Measurements from ENCODE around the gene PLD1.

The PLD1 gene

GRCh38 chr3:171839270-171839669, 29.0 kb upstream of the PLD1 start:
- DNase-seq = no peak

DNA sequence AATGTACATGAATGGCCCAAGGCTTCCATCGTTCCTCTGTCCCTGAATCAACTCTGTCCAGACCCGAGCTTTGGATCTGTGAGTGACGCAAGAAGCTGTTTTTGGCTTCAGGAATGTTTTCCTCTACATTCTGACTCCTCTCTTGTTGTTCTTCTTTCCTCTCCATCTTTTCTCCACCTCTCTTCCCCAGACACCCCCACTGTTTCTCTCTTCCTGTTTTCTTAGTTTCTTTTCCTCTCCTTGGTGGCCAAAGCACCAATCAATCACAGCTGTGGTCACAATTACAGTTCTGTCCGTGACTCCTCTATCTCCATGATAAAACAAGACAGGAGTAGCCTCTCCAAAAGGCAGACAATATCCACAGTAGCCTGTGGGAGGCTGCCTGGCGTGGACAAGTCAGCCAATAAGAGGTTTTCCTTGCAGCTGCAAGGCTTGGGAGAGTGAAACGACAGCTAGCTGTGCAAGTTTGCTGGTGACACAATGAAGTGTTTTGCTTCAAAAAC, 28.0 kb upstream of the PLD1 start:
- peak in 27 of 51 donors; percentile 3 to 71 (median 19) for DNase-seq

- no peak for DNase-seq
These were observed 27.4 kb upstream of the PLD1 start for GRCh38 chr3:171837698-171838097.

DNA sequence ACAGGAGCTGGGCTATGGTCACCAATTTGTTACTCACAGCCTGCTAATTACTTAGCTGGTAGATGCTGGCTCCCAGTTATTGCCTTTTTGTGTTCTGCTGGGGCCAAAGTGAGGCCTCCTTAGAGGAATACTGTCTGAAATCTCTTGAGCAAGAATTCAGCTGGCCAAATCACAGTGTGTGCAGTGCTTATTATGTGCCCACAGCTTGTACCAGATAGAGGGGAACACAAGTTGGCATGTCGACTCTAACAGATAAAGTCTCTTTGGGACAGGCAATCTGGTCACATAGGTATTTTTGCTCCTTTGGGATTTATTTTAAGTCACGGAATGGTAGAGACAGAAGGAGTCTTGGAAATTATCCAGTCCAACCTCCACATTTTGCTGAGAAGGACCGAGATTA, 26.6 kb upstream of the PLD1 start:
- DNase-seq = no peak

GRCh38 chr3:171835613-171836012, 25.3 kb upstream of the PLD1 start:
- DNase-seq = no peak

- no peak for DNase-seq
These were observed 24.8 kb upstream of the PLD1 start for GRCh38 chr3:171835116-171835515.

GRCh38 chr3:171834461-171834801, 24.1 kb upstream of the PLD1 start:
- peak in 1 of 51 donors; percentile 28 for DNase-seq

DNA sequence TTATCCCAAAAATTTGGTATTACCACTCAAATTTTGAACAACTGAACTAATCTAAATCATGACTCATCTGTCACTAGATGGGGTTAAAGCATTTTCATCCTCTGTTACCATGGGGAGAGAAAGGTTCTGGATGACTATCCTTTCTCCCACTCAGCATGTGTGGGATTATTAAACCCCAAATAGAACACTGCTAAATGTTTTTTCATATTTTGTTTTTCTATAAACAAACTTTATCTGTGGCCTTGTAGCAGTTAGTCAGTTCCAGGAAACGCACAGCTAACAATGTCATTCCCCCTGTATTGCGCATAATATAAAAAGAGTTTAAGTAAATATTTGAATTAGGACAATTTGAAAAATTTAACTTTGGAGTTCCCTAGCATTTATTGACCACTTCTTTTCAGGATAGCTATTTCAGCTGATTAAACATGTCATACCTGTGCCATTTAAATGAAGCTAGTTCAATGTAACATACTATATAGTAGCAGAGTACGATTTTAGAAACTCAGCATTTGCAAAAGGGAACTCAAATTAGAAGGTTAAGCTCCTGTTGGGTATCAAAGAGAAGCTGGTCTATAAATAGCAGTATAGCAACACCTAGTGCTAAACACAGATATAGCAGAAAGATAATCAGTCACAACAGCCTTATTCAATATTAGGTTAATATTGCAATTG, 23.6 kb upstream of the PLD1 start:
- no peak for DNase-seq

DNA sequence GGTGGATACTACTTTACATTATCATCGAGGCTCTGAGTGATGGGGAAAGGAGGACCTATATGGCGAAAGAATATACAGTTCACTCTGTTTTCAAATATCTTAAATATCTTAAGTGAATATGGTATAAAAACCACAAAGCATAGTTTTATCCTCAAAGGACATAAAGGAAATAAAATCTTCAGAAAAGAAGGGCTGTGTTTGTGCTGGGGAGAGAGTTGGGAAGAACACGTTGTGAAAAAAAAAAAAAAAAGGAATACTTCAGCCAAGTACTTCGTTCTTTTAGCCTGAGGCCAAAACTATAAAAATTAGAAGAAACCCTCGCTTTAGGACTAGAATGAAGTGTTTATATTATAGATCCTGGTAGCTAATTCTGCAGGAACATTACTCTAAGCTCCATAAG, 22.7 kb upstream of the PLD1 start:
- DNase-seq = no peak

DNA sequence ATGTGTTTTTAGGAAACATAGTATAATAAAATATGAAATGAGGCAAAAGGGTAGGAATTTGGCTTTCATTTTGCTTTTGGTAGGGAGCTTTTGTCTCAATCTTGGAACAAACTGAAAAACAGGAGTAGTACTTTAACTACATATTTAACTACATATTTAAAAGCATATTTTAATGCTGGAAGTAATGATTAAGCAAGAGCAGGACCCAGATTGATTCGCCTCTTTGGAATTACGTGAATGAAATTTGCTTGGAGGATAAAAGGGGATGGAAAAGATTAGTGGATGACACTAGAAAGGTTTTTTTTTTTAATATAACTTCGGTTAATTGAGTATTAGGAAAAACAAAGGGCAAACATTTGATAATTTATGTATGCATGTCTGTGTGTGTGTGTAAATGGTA, 21.7 kb upstream of the PLD1 start:
- DNase-seq = no peak

GRCh38 chr3:171830518-171830875, 20.2 kb upstream of the PLD1 start:
- no peak for DNase-seq

- peak in 40 of 51 donors; percentile 5 to 74 (median 29) for DNase-seq
These were observed 19.7 kb upstream of the PLD1 start for GRCh38 chr3:171829841-171830517.

- no peak for DNase-seq
These were observed 18.9 kb upstream of the PLD1 start for GRCh38 chr3:171828902-171829770.

GRCh38 chr3:171827836-171828458, 17.7 kb upstream of the PLD1 start:
- DNase-seq = no peak

DNA sequence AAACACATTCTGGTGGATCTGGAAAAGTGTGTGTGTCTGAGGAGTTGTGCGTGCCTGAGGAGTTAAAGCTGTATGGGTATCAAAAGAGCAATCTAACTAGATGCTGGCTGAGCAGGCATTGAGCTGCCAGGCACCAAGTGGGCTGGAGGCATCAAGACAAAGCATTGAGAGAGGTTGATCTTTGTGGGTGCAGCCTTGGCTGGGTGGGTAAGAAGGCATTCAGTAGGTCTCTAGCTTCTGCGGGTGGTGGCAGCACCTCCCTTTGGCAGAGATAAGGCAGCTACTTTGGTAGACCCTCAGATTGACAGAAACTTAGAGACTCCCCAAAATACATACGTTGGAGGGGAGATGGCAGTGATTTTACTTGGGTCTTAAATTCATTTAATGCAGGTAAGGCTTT, 17.1 kb upstream of the PLD1 start:
- no peak for DNase-seq

DNA sequence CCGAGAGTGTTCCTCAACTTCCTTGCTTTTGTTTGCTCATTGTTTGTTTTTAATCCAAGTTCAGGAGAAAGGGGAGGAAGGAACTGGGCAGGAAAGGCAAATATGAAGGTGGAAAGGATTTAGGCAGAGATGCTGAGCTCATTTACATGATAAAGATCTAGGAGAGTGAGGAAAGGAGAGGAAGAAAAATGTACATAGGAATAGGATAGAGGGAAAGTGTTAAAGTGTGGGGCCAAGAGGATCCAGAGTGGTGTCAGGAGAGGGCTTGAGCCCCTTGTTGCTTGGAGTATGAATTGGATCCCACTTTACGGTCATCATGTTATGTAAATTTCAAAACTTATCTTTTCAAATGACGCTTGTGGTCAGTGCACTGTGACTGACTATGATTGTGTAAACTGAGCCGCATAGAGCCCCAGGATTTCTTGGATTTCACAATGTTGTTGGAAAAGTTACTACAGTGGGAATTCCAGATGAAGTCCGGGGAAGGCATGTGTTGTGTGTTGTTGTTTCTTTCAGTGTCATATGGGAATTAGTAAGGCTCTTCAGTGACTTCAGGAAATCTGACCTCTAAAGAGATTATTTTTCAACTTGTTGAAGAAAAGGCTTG, 15.0 kb upstream of the PLD1 start:
- DNase-seq = no peak

DNA sequence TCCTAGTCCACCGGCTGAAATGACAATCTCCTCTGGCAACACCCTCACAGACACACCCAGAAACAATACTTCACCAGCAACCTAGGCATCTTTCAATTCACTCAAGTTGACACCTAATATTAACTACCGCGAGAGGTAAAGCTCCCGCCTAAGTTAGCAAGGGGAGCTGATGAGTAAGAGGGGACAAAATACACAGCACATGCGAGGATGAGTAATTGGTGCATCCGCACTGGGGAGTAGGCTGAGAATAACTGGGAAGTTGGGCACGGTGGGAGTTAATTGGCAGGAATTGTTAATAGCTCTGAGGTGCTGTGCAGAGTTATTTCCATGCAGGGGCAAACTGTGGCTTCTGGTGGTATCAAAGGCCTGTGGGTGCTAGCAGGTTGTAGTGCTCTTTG, 14.5 kb upstream of the PLD1 start:
- peak in 1 of 51 donors; percentile 30 for DNase-seq

DNA sequence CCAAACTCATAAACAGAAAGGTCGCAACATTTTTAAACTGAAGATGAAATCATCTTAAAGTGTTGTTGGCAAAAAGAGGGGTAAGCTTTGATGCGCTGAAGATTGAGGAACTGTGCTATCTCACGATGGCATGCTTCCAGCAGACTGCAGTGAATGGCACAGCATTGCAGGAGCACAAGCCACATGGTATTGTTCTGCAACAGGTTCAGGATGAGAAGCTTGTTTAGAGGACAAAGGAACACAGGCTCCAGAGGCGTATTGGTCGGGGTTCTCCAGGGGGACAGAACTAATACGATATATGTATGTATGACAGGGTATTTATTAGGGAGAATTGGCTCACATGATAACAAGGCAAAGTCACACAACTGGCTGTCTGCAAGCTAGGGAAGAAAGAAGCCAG, 13.8 kb upstream of the PLD1 start:
- peak in 5 of 51 donors; percentile 8 to 20 (median 13) for DNase-seq

- no peak for DNase-seq
These were observed 12.3 kb upstream of the PLD1 start for GRCh38 chr3:171822431-171823106.

- DNase-seq = no peak
These were observed 11.6 kb upstream of the PLD1 start for GRCh38 chr3:171821778-171822358.

DNA sequence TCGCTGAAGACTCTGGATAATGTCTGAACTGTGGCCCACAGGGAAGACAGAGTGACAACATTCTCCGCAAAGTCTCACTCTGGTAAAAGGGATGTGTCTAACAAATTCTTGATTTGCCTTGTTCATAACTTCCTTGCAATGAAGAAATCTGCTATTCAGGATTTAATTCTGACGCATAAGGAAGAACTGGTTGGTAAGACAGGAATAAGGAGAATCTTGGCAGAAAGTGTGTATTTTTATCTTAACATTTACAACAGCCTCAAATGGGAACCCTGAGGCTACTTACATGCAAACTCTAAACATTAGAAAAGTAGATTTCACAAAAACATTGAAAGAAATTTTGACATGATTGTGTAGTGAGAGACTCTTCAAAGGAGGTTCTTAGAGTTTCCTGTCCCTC, 10.8 kb upstream of the PLD1 start:
- no peak for DNase-seq

Data from hypothalamus (tissue), 51 donors.